Tibial artery (tissue), 4 donors: ENCODE measurements around the gene LRIF1.
"Not testable (repeated sequence)": the region's sequence is repeated elsewhere in the genome, so short reads cannot be mapped to it uniquely, and the experiment has no call there.

Experiments
- DNase-seq, 2 donors: peaks; one replicate each; pipeline ENCODE4 v3.0.0-alpha.2; 2019
- H3K27ac ChIP-seq, 2 donors: fragments of 200-600 bp; sonication (generic) in 1 of 2; 1 replicate in 1 of 2; 2 replicates in 1 of 2; pipeline ENCODE4 v1.5.1; 2018 to 2019; ENCODE audit warnings: mild to moderate bottlenecking in 1 of 2
- H3K27me3 ChIP-seq, 2 donors: fragments of 200-600 bp; sonication (generic) in 1 of 2; one replicate each; pipeline versions ENCODE4 v1.5.1 to v1.6.0; 2016 to 2019
- H3K36me3 ChIP-seq, 3 donors: fragments of 200-600 bp; sonication (generic) in 2 of 3; one replicate each; pipeline ENCODE4 v1.5.1; 2016 to 2019; ENCODE audit warnings: mild to moderate bottlenecking in 2 of 3
- H3K4me1 ChIP-seq, 4 donors: fragments of 200-600 bp; sonication (generic) in 2 of 4; 1 replicate in 3 of 4; 2 replicates in 1 of 4; pipeline ENCODE4 v1.5.1; 2016 to 2019
- H3K4me3 ChIP-seq, 2 donors: fragments of 200-600 bp; sonication (generic) in 1 of 2; 1 replicate in 1 of 2; 2 replicates in 1 of 2; pipeline ENCODE4 v1.5.1; 2018 to 2019; ENCODE audit warnings: mild to moderate bottlenecking in 2 of 2
- H3K9me3 ChIP-seq, 3 donors: fragments of 200-600 bp; sonication (generic) in 1 of 3; one replicate each; pipeline ENCODE4 v1.5.1; 2016 to 2019
- CTCF ChIP-seq, 2 experiments: fragments of 200-600 bp in 1 of 2; fragments of 450-650 bp in 1 of 2; IDR thresholded peaks; one replicate each; pipeline ENCODE4 v1.5.1; 2017 to 2019; ENCODE audit warnings: antibody characterized with exemption in 2 of 2, mild to moderate bottlenecking in 1 of 2, moderate library complexity in 1 of 2
- intact Hi-C: fragments of 100-400 bp; cut with DNase I; formaldehyde crosslinking; loops from one replicate; pipeline ENCODE4 v1.15.0; 2023; ENCODE audit warnings: low total_unique reads

The LRIF1 gene

GRCh38 chr1:110963691-110964454 is at the start of gene LRIF1:
Gene LRIF1, minus strand, starts transcription at chr1:110963922. Its CDS starts 234 bp downstream, at chr1:110963688.
- Histone ChIP-seq H3K27me3 (no peaks in the 10 kb centered on the region), H3K27ac (peak within 1 kb of the TSS; percentile 85 to 89), H3K4me3 (peak within 1 kb of the TSS; percentile 56 to 76), H3K36me3 (peaks cover 0 to 5% (median 4%) of the 10 kb centered on the region in 3 donors), H3K4me1 (peaks cover 0 to 8% (median 0%) of the 10 kb centered on the region in 4 donors), H3K9me3 (peaks cover 0 to 21% (median 0%) of the 10 kb centered on the region in 3 donors)
- TF ChIP-seq CTCF (IDR thresholded peaks at IDR 0.05), result peak; percentile 39 to 54
- DNase-seq, result peak; percentile 98 to 99
- intact Hi-C loops, result no loop called here

DNA sequence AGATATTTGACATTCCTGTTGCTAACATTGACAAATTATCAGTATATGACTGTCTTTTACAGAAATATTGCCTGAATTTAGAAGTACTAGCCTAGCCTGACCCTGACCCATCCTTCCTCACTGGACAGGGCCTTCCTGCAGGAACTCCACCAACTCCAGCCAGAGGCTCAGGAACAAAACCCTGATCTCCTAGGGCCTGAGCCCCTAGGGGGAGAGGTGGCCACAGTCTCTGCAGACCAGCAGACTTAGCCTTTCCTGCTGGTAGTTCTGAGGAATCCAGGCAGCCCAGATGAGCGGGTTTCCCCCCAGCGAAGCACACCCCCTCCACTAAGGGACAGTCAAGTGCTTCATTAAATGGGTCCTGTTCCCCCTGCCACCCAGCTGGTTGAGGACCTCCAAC is 44.3 kb upstream of the LRIF1 start:
- H3K27ac ChIP-seq, result no peak overlapping the region
- no peak for TF ChIP-seq CTCF (IDR thresholded peaks at IDR 0.05)
- no peak overlapping the region for H3K4me3 ChIP-seq
- H3K36me3 ChIP-seq, result no peaks in the 10 kb centered on the region
- no peak for DNase-seq
- H3K9me3 ChIP-seq, result peaks cover 0 to 3% (median 0%) of the 10 kb centered on the region in 3 donors
- no peaks in the 10 kb centered on the region for H3K4me1 ChIP-seq
- intact Hi-C loops, result no loop called here
- no peaks in the 10 kb centered on the region for H3K27me3 ChIP-seq

- H3K27me3 ChIP-seq, result no peaks in the 10 kb centered on the region
- peaks cover 0 to 3% (median 0%) of the 10 kb centered on the region in 3 donors for H3K9me3 ChIP-seq
- H3K27ac ChIP-seq, result no peak overlapping the region
- H3K36me3 ChIP-seq, result no peaks in the 10 kb centered on the region
- no peak overlapping the region for H3K4me3 ChIP-seq
- TF ChIP-seq CTCF (IDR thresholded peaks at IDR 0.05), result no peak
- intact Hi-C loops, result no loop called here
- no peak for DNase-seq
- no peaks in the 10 kb centered on the region for H3K4me1 ChIP-seq
Observed at GRCh38 chr1:111006556-111006955, 42.8 kb upstream of the LRIF1 start.

- H3K27ac ChIP-seq, H3K4me3 ChIP-seq, H3K36me3 ChIP-seq, DNase-seq, H3K4me1 ChIP-seq, intact Hi-C loops, H3K9me3 ChIP-seq, H3K27me3 ChIP-seq: not testable (repeated sequence)
Observed at GRCh38 chr1:110999607-111000006, 35.9 kb upstream of the LRIF1 start.

DNA sequence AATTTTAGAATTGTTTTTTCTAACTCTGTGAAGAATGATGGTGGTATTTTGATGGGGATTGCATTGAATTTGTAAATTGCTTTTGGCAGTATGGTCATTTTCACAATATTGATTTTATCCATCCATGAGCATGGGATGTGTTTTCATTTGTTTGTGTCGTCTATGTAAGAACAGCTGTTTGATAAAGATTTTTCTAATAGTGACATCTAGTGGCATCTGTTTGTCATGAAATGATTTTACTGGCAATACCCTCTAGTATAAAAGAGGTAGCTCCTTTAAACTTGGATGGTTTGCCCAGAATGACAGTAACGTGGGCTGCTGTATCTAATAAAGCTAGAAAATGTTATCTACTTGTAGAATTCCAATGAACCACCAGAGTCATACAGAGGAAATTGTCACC is 28.6 kb upstream of the LRIF1 start:
- intact Hi-C loops, DNase-seq, H3K36me3 ChIP-seq, H3K4me3 ChIP-seq, H3K27me3 ChIP-seq, H3K9me3 ChIP-seq, H3K4me1 ChIP-seq, H3K27ac ChIP-seq: not testable (repeated sequence)

GRCh38 chr1:110991295-110991694 is 27.6 kb upstream of the LRIF1 start:
- H3K27me3 ChIP-seq, H3K4me1 ChIP-seq, H3K9me3 ChIP-seq, H3K27ac ChIP-seq, H3K4me3 ChIP-seq, DNase-seq, intact Hi-C loops, H3K36me3 ChIP-seq: not testable (repeated sequence)

GRCh38 chr1:110990541-110990940 is 26.8 kb upstream of the LRIF1 start:
- Histone ChIP-seq H3K27me3 (no peaks in the 10 kb centered on the region), H3K4me3 (no peak overlapping the region), H3K4me1 (no peaks in the 10 kb centered on the region), H3K9me3 (peaks cover 0 to 5% (median 0%) of the 10 kb centered on the region in 3 donors), H3K36me3 (no peaks in the 10 kb centered on the region), H3K27ac (no peak overlapping the region)
- no peak for DNase-seq
- no peak for TF ChIP-seq CTCF (IDR thresholded peaks at IDR 0.05)
- intact Hi-C loops, result no loop called here
